A549 (cell line): Measurements from ENCODE around the gene DNAJB4. TPM values are rescaled to one million over a fixed set of nuclear protein-coding genes. Genes with fewer than 3 reads are reported as not detected.
"Not testable (repeated sequence)": the region's sequence is repeated elsewhere in the genome, so short reads cannot be mapped to it uniquely, and the experiment has no call there.

Experiments used
- ATAC-seq, 2 experiments: fragments of 200-7000 bp in 1 of 2; fragments of >200 bp in 1 of 2; cut with Nextera tagmentation in 1 of 2; cut with Tn5 transposase in 1 of 2; 3 replicates each; pipeline versions ENCODE4 v1.8.0 to v1.9.1; 2018 to 2020; ENCODE audit warnings: mild to moderate bottlenecking in 1 of 2, moderate library complexity in 1 of 2
- CTCF ChIA-PET: fragments of 300-600 bp; sonication (Branson Sonifier 250); formaldehyde crosslinking; extraction: SDS; loops from one replicate; lab custom pipeline; 2021; ENCODE audit warnings: antibody characterized with exemption, inconsistent platforms; lab: Yijun Ruan, JAX
- POLR2A ChIA-PET: fragments of 350-600 bp; formaldehyde crosslinking; extraction: SDS; loops from one replicate; lab custom pipeline; 2021; ENCODE audit warnings: antibody characterized with exemption, inconsistent platforms; lab: Yijun Ruan, JAX
- DNase-seq, 2 experiments: peaks; one replicate each; pipeline versions ENCODE4 v3.0.0 to v3.0.0-alpha.2; 2011 to 2016; ENCODE audit warnings: low read depth in 1 of 2, low spot score in 1 of 2
- FAIRE-seq: peaks from 2 replicates; lab custom pipeline; 2011; peaks lifted over from hg19 to GRCh38; lab: Jason Lieb, UNC
- H3K27ac ChIP-seq, 2 experiments: fragments of >200 bp; sonication (Bioruptor Twin); formaldehyde crosslinking; 3 replicates each; pipeline ENCODE4 v1.5.1; 2016 to 2017
- H3K4me1 ChIP-seq: fragments of >200 bp; sonication (Bioruptor Twin); formaldehyde crosslinking; 3 replicates; pipeline ENCODE4 v1.6.1; 2016
- H3K4me2 ChIP-seq: fragments of >200 bp; sonication (Bioruptor Twin); formaldehyde crosslinking; 3 replicates; pipeline ENCODE4 v1.6.1; 2016
- H3K4me3 ChIP-seq: fragments of >200 bp; sonication (Bioruptor Twin); formaldehyde crosslinking; 3 replicates; pipeline ENCODE4 v1.5.1; 2016
- H3K9me3 ChIP-seq: fragments of >200 bp; sonication (Bioruptor Twin); formaldehyde crosslinking; 3 replicates; pipeline ENCODE4 v1.6.1; 2016
- BHLHE40 ChIP-seq: IDR thresholded peaks from 2 replicates; pipeline ENCODE4 v1.6.1; 2012; ENCODE audit warnings: low read depth, low read length, inconsistent platforms
- CHD4 ChIP-seq: fragments of 200-600 bp; sonication (generic); IDR thresholded peaks from 2 replicates; pipeline ENCODE4 v1.6.1; 2016; ENCODE audit warnings: antibody characterized with exemption, mild to moderate bottlenecking, borderline replicate concordance
- FOSL2 ChIP-seq, 2 experiments: fragments of 450-650 bp in 1 of 2; fragments of >200 bp in 1 of 2; sonication (Bioruptor Twin) in 1 of 2; formaldehyde crosslinking; IDR thresholded peaks; 2 replicates each; pipeline versions ENCODE4 v1.5.0 to v1.6.1; 2016 to 2020; ENCODE audit warnings: mild to moderate bottlenecking in 1 of 2, moderate library complexity in 1 of 2
- GATA3 ChIP-seq: IDR thresholded peaks from 2 replicates; pipeline ENCODE4 v1.6.1; 2012; ENCODE audit warnings: borderline replicate concordance
- HDAC2 ChIP-seq: fragments of 200-600 bp; sonication (generic); IDR thresholded peaks from 2 replicates; pipeline ENCODE4 v1.6.1; 2016
- HOXB13 ChIP-seq: fragments of 250-450 bp; sonication (Bioruptor Pico); IDR thresholded peaks from 2 replicates; pipeline ENCODE4 v1.5.0; 2020; ENCODE audit warnings: low read depth, mild to moderate bottlenecking, moderate library complexity
- KDM1A ChIP-seq: fragments of 200-600 bp; sonication (generic); IDR thresholded peaks from 2 replicates; pipeline ENCODE4 v1.6.1; 2016; ENCODE audit warnings: low read depth, mild to moderate bottlenecking
- MAFK ChIP-seq: fragments of 450-650 bp; IDR thresholded peaks from 2 replicates; pipeline ENCODE4 v1.6.1; 2014; ENCODE audit not compliant: partially characterized antibody
- MAZ ChIP-seq: fragments of 150-350 bp; IDR thresholded peaks from 2 replicates; pipeline ENCODE4 v1.6.1; 2014; ENCODE audit warnings: antibody characterized with exemption, low read depth, low read length, borderline replicate concordance
- NFE2L2 ChIP-seq: fragments of 150-350 bp; conservative IDR thresholded peaks from 2 replicates; pipeline ENCODE4 v1.6.1; 2014; ENCODE audit warnings: low read length
- RFX5 ChIP-seq: fragments of 450-650 bp; IDR thresholded peaks from 2 replicates; pipeline ENCODE4 v1.7.1; 2014; ENCODE audit warnings: antibody characterized with exemption, mild to moderate bottlenecking, moderate library complexity
- RNF2 ChIP-seq: fragments of 200-600 bp; sonication (generic); IDR thresholded peaks from 2 replicates; pipeline ENCODE4 v1.6.1; 2016; ENCODE audit warnings: low read depth, mild to moderate bottlenecking, antibody characterized with exemption, moderate library complexity, borderline replicate concordance
- SREBF2 ChIP-seq: fragments of 450-650 bp; IDR thresholded peaks from 2 replicates; pipeline ENCODE4 v1.6.1; 2014; ENCODE audit warnings: mild to moderate bottlenecking, moderate library complexity
- WGBS: methylation state at CpG from one replicate; pipeline ENCODE4 v1.1.6; 2017; ENCODE audit errors: missing lambda C conversion rate; 5-methylcytosine and 5-hydroxymethylcytosine counted together
- polyA plus RNA-seq, 4 experiments: library from polyadenylated mRNA; depleted of rRNA in 3 of 4; stranded (reverse); fragments of >200 nt; fragmentation: RNase III in 1 of 4; extraction: RNeasy Plus Mini Kit Qiagen cat#74134 plus additional on column Dnase treatment in 1 of 4; gene quantifications; 2 replicates in 3 of 4; 3 replicates in 1 of 4; pipeline ENCODE4 v1.2.3, GENCODE V29; 2011 to 2017
- TF ChIP-seq, protein P1 (sequence below): fragments of 250-450 bp; sonication (Bioruptor Pico); IDR thresholded peaks from 2 replicates; pipeline ENCODE4 v1.5.0; 2021; ENCODE audit warnings: mild to moderate bottlenecking, moderate library complexity, borderline replicate concordance

Gene DNAJB4
- polyA plus RNA-seq, 2 of the 4 experiments (the other 2 are of a cell fraction): 30.0 to 48.8 TPM

DNA sequence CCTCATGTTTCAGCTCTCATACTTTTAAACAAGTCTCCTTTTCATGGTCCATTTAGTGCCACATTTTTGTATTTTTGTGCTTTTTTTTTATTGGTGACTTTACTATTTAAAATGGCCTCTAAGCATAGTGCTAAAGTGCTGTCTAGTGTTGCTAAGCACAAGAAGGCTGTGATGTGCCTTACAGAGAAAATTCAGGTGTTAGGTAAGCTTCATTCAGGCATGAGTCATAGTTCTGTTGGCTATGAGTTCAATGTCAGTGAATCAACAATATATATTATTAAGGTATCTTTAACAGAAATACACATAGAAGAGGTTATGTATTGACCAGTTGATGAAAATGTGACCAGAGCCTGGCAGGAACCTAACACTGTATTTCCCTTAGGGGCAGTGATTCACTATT is 13.1 kb upstream of the DNAJB4 start:
- Histone ChIP-seq H3K4me2 (0 out of 3 replicates have a peak overlapping the region, but pooled peaks have one; percentile 6), H3K9me3 (no peaks in the 10 kb centered on the region)
- ATAC-seq (no peak), DNase-seq (no peak)
- CTCF ChIA-PET: interaction anchor here (1.4 kb wide), 1 partner anchor 12 kb away, joined by 4 read pairs; no protein-coding TSS in a partner anchor
- TF ChIP-seq RNF2: no peak
- no peak for TF ChIP-seq FOSL2 (IDR thresholded peaks at IDR 0.05)
- peak; percentile 42; the same call in 1 of the 2 replicates for TF ChIP-seq FOSL2 (CRISPR knock-in tag; IDR thresholded peaks at IDR 0.05)
- TF ChIP-seq HDAC2: no peak
- TF ChIP-seq NFE2L2: no peak
- TF ChIP-seq, all 56 proteins: peak for 1
- Histone ChIP-seq H3K4me1 (peaks cover 11% of the 10 kb centered on the region), H3K27ac (no peak overlapping the region), H3K4me3 (no peak overlapping the region)
- POLR2A ChIA-PET: interaction anchor here (1.0 kb wide), 2 partner anchors 10 to 13 kb away, joined by 3 read pairs; partner anchors contain the start of gene DNAJB4
- no peak for FAIRE-seq

- Histone ChIP-seq H3K4me3 (no peak overlapping the region), H3K9me3 (no peaks in the 10 kb centered on the region), H3K4me1 (peaks cover 9% of the 10 kb centered on the region; the same call in 2 of the 3 replicates), H3K4me2 (no peak overlapping the region), H3K27ac (no peak overlapping the region)
- DNase-seq (no peak), ATAC-seq (no peak), FAIRE-seq (no peak)
- TF ChIP-seq KDM1A (no peak), CHD4 (no peak), HOXB13 (CRISPR knock-in tag) (no peak), SREBF2 (no peak)
- ChIA-PET POLR2A (interaction anchor here (2.7 kb wide), 1 partner anchor 10 kb away, joined by 13 read pairs; the partner anchor contains the start of gene DNAJB4), CTCF (interaction anchor here (1.5 kb wide), 1 partner anchor 8 kb away, joined by 3 read pairs; no protein-coding TSS in a partner anchor)
- 91% methylated on average over 3 of the region's 3 CpGs for WGBS
Observed at GRCh38 chr1:77994117-77994705, 10.5 kb upstream of the DNAJB4 start.

DNA sequence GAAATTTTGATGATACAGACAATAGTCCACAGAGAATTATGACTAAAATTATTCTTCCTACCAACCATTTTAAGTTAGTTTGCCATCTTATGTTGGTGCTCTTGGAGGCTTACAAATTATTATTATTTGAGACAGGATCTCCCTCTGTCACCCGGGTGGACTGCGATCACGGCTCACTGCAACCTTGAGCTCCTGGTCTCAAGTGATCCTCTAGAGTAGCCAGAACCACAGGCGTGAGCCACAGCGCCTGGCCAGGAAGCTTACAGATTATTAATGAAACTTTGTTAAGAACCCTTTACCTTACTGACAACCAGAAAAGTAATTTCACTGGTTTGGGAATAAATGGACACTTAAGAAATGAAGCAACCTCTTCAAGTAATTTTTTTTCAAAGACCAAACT is 8.0 kb upstream of the DNAJB4 start:
- CTCF ChIA-PET: interaction anchor here (1.5 kb wide), 1 partner anchor 118 kb away, joined by 5 read pairs; no protein-coding TSS in a partner anchor
- H3K4me3 ChIP-seq: no peak overlapping the region
- no peak overlapping the region for H3K27ac ChIP-seq
- ATAC-seq (no peak), DNase-seq (no peak), FAIRE-seq (no peak)
- no peaks in the 10 kb centered on the region for H3K9me3 ChIP-seq
- peaks cover 26% of the 10 kb centered on the region for H3K4me1 ChIP-seq
- no peak overlapping the region for H3K4me2 ChIP-seq
- POLR2A ChIA-PET: no interaction called here
- 91% methylated on average over 5 of the region's 5 CpGs for WGBS
- TF ChIP-seq GATA3: no peak
- no peak for TF ChIP-seq RFX5
- no peak for TF ChIP-seq MAFK
- no peak for TF ChIP-seq BHLHE40

DNA sequence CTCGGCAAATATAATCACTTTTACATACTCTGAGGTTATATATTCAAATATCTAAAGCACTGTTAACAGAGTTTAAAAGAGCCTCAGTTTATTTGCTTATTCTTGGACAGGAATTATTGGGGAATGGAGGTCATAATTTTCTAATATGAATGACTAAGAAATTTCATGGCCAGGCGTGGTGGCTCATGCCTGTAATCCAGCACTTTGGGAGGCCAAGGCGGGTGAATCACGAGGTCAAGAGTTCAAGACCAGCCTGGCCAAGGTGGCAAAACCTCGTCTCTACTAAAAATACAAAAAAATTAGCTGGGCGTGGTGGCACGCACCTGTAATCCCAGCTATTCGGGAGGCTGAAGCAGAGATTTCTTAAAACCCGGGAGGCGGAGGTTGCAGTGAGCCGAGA is 4.2 kb upstream of the DNAJB4 start:
- not testable (repeated sequence) for DNase-seq, H3K4me3 ChIP-seq, H3K9me3 ChIP-seq, ATAC-seq, FAIRE-seq, H3K4me2 ChIP-seq
- Histone ChIP-seq H3K27ac (peak overlapping the region in 1 of 2 experiments; percentile 73; a peak in 3 of 6 replicates), H3K4me1 (peaks cover 31% of the 10 kb centered on the region)
- POLR2A ChIA-PET: interaction anchor here (6.2 kb wide), 1 partner anchor 19 kb away, joined by 63 read pairs; no protein-coding TSS in a partner anchor
- CTCF ChIA-PET: interaction anchor here (0.6 kb wide), 1 partner anchor 295 kb away, joined by 3 read pairs; no protein-coding TSS in a partner anchor
- WGBS: 75% methylated on average over 11 of the region's 11 CpGs

- Histone ChIP-seq H3K4me3 (peak overlapping the region; percentile 58), H3K27ac (peak overlapping the region; percentile 77 to 83)
- ChIA-PET POLR2A (interaction anchor here (1.0 to 6.8 kb wide), 11 partner anchors 8 to 463 kb away, joined by 3 to 94 read pairs (median 8); partner anchors contain the start of gene FUBP1), CTCF (interaction anchor here (0.9 to 4.6 kb wide), 6 partner anchors 12 to 111 kb away, joined by 3 to 32 read pairs (median 4); partner anchors contain the start of gene FUBP1)
- 3% methylated on average over 3 of the region's 3 CpGs for WGBS
- TF ChIP-seq, protein P1, sequence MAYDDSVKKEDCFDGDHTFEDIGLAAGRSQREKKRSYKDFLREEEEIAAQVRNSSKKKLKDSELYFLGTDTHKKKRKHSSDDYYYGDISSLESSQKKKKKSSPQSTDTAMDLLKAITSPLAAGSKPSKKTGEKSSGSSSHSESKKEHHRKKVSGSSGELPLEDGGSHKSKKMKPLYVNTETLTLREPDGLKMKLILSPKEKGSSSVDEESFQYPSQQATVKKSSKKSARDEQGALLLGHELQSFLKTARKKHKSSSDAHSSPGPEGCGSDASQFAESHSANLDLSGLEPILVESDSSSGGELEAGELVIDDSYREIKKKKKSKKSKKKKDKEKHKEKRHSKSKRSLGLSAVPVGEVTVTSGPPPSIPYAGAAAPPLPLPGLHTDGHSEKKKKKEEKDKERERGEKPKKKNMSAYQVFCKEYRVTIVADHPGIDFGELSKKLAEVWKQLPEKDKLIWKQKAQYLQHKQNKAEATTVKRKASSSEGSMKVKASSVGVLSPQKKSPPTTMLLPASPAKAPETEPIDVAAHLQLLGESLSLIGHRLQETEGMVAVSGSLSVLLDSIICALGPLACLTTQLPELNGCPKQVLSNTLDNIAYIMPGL (CRISPR knock-in tag): no peak
- TF ChIP-seq MAZ (no peak), MAFK (peak; percentile 99), NFE2L2 (peak; percentile 80)
- TF ChIP-seq, all 56 proteins: peak for 2
- Histone ChIP-seq H3K4me1 (peaks cover 31% of the 10 kb centered on the region), H3K4me2 (peak overlapping the region; percentile 87), H3K9me3 (no peaks in the 10 kb centered on the region)
- DNase-seq (no peak), ATAC-seq (no peak), FAIRE-seq (no peak)
Observed at GRCh38 chr1:78003070-78003746, 1.5 kb upstream of the DNAJB4 start.
